GM19468 (cell line): ENCODE data around the gene CDH20.

Experiments
- ATAC-seq: cut with Tn5 transposase; IDR thresholded peaks from one replicate; pipeline ENCODE4 v1.9.1; 2021; ENCODE audit warnings: mild to moderate bottlenecking, moderate library complexity, moderate number of reproducible peaks; ENCODE audit not compliant: unreplicated experiment; ENCODE audit errors: extremely low read depth

CDH20 gene

GRCh38 chr18:61414086-61414485, 80.9 kb downstream of the CDH20 start:
- ATAC-seq = no peak

- ATAC-seq = no peak
These were observed 86.5 kb downstream of the CDH20 start for GRCh38 chr18:61419763-61420162.

GRCh38 chr18:61420218-61420885, 87.1 kb downstream of the CDH20 start:
- ATAC-seq = no peak

- ATAC-seq = no peak
These were observed 93.3 kb downstream of the CDH20 start for GRCh38 chr18:61426492-61427053.

GRCh38 chr18:61428266-61428665, 95.0 kb downstream of the CDH20 start:
- ATAC-seq = no peak

GRCh38 chr18:61432590-61432989, 99.4 kb downstream of the CDH20 start:
- ATAC-seq = no peak

GRCh38 chr18:61435064-61435652, 101.9 kb downstream of the CDH20 start:
- peak; percentile 75 for ATAC-seq

GRCh38 chr18:61443081-61443725, 110.0 kb downstream of the CDH20 start:
- ATAC-seq = no peak

- ATAC-seq = peak; percentile 87
These were observed 115.1 kb downstream of the CDH20 start for GRCh38 chr18:61448316-61448715.

- ATAC-seq = no peak
These were observed 126.8 kb downstream of the CDH20 start for GRCh38 chr18:61459896-61460648.

GRCh38 chr18:61464551-61465142, 131.4 kb downstream of the CDH20 start:
- ATAC-seq = no peak

GRCh38 chr18:61466736-61467135, 133.5 kb downstream of the CDH20 start:
- ATAC-seq = no peak

- no peak for ATAC-seq
These were observed 136.9 kb downstream of the CDH20 start for GRCh38 chr18:61470031-61470674.

GRCh38 chr18:61471541-61471940, 138.3 kb downstream of the CDH20 start:
- ATAC-seq = no peak

- no peak for ATAC-seq
These were observed 138.7 kb downstream of the CDH20 start for GRCh38 chr18:61471942-61472341.

- no peak for ATAC-seq
These were observed 141.1 kb downstream of the CDH20 start for GRCh38 chr18:61474341-61474740.

- ATAC-seq = no peak
These were observed 141.7 kb downstream of the CDH20 start for GRCh38 chr18:61474918-61475317.

GRCh38 chr18:61475931-61476330, 142.7 kb downstream of the CDH20 start:
- no peak for ATAC-seq

GRCh38 chr18:61489334-61489733, 156.1 kb downstream of the CDH20 start:
- no peak for ATAC-seq

- ATAC-seq = no peak
These were observed 163.1 kb downstream of the CDH20 start for GRCh38 chr18:61496374-61496773.
